OCI-LY3 (cell line): Measurements from ENCODE around the gene ZNF780B.

Experiments used
- CTCF ChIP-seq: fragments of 200-600, 300-600 bp; sonication (generic); IDR thresholded peaks from 2 replicates; pipeline ENCODE4 v1.5.1; 2014; ENCODE audit warnings: antibody characterized with exemption, low read length, low read depth
- EZH2phosphoT487 ChIP-seq: fragments of 200-600 bp; shearing (Covaris generic); IDR thresholded peaks from 2 replicates; pipeline ENCODE4 v1.6.1; 2018; ENCODE audit warnings: antibody characterized with exemption, mixed run types, low read depth

GRCh38 chr19:39987596-39987995, 68.4 kb downstream of the ZNF780B start:
- no peak for TF ChIP-seq CTCF
- TF ChIP-seq EZH2phosphoT487: no peak
